GM21717 (cell line): ENCODE measurements around the gene PMEPA1.

Experiments
- ATAC-seq: cut with Tn5 transposase; IDR thresholded peaks from one replicate; pipeline ENCODE4 v1.9.1; 2021; ENCODE audit warnings: mild to moderate bottlenecking, moderate library complexity; ENCODE audit not compliant: unreplicated experiment

The PMEPA1 gene

DNA sequence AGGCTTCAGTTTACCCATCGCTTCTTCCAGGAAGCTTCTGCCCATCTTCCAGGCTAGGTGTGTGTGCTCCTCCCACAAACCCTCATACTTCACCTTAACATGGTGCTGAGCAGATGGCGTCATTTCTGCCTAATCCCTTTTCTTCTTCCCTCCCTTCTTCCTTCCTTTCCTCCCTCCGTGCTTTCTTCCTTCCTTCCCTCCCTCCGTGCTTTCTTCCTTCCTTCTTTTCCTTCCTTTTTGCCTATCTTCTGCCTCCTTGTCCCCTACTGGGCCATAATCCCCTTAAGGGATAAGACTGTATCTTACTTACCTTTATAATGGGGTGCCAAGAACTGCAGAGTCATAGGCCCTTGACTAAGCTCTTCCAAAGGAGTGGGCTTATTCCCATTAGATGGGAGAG lies 27.5 kb upstream of the PMEPA1 start:
- ATAC-seq, result no peak

DNA sequence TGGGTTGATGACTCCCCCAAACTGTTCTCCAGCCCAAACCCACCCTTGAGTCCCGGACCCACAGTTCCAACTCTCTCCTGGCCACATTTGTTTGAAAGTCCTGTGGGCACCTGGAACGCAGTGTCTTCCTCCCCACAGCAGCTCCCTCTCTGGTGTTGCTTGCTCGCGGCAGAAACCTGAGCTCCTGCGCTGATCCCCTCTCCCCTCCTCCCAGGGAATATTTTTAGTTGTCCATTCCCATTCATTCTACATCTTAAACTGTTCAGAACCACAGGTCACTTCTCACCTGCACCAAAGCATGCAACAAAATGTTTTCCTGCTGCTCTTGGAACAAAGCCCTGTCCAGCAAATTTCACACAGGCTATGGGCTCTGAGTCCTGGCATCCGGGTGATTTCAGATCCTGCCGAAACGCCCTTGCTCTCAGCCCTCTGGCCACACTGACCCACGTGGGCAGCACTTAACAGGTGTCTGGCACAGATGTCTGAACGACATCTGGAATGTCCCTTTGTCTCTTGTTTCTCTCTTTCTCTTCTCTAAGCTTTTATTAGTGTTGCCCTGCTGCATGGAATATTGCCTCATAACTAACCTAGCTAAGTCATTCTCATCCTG lies 27.0 kb upstream of the PMEPA1 start:
- no peak for ATAC-seq

DNA sequence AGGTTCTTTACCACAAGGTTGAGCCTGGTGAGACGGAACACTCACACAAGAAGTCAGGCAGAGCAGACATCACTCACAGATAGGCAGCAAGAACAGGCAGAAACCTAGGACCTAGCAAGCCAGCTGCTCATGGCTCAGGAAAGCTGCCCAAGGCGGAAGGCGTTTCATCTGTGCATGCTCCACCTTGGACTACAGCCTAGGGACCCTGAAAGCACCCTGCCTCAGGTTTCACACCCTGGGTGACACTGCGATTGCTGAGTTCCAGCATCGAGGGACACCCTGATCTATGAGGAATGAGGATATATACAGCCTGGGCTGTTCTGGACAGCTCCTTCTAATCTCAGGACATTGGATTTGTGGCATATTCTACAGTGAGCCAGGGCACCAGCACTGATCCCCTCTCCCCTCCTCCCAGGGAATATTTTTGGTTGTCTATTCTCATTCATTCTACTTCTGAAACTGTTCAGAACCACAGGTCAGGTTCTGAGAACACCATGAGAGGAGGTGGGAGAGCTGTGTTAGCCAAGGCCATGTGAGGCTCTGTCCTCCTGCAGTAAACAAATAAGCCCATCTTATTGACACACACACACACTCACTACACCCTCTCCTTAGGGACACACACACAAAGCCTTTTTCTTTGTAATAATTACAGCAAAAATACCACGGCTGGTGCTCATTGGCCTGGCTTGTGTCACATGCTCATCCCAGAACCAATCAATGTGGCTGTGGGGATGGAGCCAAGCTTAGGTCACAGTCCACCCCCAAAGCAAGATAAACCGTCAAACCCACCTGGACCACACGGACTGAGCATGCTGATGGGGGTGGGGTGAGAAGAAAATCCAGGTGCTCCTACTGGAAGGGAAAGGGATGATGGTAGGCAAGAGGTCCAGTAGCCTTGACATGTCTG lies 26.3 kb upstream of the PMEPA1 start:
- ATAC-seq, result no peak

DNA sequence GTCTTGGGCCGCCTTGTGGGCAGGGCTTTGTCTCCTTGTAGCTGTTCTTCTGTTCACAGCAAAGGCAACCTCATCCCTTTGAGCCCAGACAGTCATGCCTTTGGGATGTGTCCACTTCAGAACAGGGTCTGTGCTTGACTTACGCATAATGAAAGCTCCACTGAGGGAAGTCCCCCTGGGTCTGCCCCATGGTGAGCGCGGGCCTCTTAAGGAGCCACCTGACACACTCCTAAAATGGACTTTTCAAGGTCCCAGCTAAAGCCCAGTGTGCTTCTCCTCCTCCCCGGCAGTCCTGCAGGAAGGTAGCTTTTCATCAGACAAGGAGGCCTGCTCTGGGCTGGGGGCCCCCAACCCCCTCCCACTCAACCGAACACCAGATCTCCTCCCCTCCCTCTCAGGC lies 24.9 kb upstream of the PMEPA1 start:
- no peak for ATAC-seq

DNA sequence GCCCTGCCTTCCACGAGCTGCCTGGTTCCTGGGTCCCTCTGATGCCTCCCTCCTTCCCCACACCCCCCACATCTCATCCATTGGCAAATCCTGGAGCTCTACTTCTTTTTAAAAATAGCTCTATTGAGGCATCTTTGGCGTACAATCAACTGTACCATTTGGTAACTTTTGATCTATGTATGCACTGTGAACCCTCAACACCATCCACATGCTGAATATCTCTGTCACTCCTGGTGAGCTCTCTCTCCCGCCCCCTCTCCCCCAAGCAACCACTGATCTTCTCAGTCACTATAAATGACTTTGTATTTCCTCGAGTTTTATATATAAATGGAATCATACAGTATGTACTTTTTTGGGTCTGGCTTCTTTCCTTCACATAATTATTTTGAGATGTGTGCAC lies 22.4 kb upstream of the PMEPA1 start:
- ATAC-seq, result no peak

DNA sequence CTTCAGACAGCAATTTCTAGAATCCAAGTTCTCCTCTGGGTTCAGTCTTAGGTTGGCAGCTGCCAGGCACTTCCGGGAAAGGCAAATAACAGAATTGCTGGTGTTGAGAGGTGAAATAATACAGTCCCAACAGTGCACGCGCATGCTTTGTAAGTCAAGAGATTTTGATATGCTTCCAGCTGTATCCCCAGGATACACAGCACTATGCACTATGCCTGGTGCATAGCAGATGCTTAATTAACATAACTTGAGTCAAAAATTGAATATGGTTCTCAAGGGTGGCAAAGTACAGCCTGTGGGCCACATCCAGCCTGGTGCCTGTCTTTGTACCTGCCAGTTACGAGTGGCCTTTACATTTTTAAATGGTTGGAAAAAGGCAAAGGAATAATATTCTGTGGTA lies 18.9 kb upstream of the PMEPA1 start:
- no peak for ATAC-seq

DNA sequence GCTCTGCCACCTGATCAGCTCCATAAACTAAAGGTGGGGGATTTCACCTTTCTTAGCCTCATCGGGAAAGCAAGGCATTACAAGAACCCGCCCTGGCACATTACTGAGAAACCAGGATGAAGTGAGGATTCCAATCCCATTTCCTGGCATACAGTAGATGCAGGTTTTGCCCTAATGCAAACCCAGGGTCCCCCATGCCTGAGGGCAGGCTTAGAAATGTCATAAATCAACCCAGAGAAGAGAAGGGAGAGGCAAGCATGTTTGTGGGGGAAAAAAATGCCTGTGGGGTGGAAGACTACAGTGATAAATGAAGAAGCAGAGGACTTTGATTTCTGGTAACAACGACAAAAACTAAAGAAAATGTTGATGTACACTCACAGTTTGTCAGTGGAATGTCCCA lies 18.0 kb upstream of the PMEPA1 start:
- ATAC-seq, result no peak

DNA sequence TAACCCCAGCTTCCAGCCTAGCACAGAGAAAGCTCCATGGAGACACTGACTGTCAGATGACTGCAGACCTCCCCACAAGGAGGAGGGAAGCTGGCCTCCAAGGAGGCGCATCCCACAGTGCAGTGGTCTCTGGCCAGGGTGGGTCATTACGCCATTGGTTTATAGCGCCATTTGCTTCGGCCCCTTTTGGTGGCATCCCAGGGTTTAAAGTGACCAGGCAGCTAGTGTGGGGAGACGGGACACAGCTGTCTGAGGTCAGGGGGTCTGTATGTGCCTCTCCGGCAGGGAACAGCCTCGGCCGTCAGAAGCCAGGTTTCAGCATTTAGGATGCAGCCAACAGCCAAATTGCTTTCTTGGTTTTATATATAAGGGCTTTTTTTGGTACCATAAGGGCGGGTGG lies 15.8 kb upstream of the PMEPA1 start:
- no peak for ATAC-seq

DNA sequence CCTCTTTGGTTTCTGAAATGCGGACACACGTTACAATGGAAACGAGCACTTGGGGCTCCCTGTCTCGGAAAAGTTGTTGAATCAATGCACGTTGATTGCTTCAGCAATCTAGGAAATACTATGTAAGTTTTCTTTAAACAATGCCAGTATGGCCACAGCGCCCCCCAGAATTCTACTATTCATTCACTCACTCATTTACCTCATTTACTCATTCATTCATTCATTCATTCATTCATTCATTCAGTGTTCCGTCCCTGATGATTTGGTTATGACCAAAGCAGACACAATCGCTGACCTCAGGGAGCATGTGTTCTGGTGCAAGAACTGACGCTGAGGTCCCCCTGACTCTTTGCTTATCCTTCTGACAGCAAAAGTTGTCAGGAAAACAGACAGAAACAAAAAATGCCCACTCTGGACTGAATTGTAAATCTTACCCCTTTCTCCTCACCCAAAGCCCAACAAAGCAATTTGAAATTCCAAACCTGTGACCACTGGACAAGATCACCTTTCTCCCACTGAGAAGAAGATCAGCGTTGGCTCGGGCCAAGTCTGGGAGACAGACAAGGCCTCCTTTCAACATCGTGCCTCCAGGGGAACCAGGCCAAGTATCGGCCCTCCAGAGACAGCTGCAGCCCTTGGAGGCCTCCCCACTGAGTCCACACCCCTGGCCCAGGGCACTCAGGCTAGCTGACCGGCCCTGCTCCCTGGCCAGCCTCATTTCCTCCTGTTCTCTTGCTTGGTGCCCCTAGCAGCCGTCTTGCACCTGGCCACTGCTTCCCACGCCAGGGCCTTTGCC lies 15.0 kb upstream of the PMEPA1 start:
- ATAC-seq, result no peak

DNA sequence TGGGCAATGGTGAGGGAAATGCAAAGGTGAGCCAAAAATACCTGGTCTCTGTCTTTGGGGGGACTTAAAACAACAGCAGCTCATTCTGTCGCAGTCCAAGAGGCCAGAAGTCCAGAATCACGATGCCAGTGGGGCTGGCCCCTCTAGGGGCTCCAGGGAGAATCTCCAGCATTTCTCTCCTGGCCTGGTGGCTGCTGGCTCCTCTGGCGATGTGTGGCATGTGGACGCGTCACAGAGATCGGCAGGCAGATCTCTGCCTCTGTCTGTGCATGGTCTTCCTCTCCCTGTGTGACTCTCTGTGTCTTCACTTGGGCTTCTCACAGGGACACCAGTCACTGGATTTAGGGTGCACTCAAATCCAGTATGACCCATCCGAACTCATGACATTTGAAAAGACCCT lies 14.0 kb upstream of the PMEPA1 start:
- ATAC-seq, result no peak

DNA sequence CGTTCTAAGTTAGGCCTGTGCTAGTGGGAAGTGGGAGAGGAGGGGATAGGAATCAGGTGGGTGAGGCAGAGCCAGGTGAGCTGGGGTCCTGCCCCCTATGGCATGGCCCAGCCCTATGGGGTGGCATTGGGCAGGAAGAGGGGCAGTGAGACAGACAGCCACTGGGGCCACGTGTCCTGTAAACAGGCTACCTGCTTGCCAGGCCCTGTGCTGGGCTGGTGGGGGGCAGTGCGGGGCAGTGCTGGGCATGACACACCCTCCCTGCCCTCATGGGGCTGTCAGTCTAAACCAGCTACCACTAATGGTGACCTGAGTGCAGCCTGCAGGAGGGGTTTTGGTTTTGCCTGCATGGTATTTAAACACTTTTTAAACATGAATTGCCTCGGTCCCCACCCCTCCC lies 10.1 kb upstream of the PMEPA1 start:
- no peak for ATAC-seq

DNA sequence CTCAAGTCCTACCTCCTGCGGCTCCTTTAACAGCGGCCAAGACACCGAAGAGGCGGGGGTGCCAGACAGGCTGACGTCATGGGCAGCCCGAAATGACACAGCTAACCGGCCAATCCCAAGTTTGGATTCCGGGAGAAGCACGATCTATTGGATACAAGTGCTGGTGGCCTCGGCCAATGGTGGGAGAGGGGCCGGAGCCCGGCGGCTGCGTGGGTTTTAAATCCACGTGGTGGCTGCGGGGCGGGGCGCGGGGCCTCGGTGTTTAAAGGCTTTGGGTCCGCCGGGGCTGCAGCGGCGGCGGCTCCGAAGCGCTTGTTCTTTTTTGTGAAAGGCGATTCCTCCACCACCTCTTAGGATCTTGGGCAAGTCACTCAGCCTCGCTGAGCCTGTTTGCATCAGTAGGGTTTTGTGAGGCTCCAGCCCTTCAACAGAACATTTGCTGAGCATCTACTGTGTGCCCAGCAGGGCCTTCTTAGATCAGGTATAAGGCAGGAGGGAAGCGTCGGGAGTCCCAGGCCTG lies 8.7 kb upstream of the PMEPA1 start:
- ATAC-seq, result peak; percentile 90

DNA sequence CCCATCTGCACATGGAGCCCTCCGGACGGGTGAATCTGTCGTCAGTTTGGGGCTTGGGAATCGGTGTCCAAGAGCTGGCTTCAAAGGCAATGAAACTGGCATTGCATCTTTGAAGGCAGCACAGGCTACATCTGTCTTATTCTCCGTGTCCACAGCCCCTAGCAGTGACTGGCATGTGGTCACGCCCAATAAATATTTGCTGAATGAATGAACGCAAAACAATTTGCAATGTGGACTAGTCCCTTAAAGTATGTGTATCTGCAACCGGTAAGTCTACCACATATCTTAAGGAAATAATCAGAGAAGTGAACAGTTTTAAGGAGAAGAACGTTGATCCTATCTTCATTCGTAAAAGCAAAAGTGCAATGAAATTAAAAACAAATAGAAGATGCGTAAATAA lies 8.0 kb upstream of the PMEPA1 start:
- ATAC-seq, result no peak

DNA sequence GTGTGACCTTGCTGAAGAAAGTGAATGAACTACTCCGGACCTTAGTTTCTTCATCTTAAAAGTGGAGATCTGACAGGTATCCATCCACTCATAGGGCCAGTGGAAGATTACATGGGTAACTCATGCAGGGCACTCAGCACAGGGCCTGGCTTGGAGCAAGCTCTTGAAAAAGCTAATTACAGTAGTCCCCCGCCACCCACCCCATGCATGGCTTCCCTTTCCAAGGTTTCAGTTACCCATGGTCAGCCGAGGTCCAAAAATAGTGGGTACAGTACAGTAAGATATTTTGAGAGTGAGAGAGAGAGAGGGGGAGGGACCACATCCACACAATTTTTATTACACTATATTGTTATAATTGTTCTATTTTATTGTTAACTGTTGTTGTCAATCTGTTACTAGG lies 7.1 kb upstream of the PMEPA1 start:
- no peak for ATAC-seq

DNA sequence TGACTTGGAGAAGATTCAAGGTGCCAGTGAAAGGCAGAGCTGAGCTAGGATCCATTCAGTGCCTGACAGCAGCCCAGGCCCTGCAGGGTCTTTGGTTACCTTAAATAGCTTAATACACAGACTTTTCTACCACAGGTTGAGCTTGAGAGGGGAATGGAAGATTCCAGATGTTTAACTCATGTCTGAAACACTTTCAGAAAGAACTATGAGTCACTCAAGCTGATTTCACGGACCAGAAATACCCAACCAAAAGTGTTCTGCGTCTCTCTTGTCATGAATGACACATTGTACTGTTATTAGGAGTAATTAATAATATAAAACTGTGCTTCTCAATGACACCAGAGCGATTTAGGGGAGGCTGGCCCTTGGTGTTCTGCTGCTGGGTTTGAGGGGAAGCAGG lies 6.4 kb upstream of the PMEPA1 start:
- ATAC-seq, result no peak

DNA sequence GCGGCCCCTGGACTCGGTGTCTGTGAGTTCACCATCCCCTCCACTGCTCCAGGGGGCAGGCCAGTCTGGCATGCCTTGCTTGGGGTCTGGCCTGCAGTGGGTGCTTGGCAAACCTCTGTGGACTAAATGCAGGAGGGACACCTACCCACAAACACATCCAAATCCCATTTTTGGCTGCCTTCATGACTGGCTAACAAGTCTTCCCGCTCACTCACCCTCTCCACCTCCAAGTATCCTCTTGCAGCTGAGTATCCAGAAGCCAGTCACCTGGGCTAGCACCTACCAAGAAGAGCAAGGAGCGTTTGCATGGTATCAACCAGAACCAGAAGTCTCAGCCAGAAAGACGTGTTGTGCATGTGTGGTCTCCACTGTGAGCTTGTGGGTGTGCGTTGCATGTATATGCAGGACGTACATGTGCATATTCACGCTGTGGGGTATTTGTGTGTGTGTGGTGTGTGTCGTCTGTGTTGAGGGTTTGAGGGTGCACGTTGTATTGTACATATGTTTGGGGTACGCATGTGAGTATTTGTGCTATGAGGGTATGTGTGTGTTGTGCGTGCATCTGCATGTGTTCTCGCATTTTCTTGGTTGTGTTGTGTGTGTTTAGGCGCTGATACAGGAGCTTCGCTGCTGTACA lies 5.6 kb upstream of the PMEPA1 start:
- ATAC-seq, result no peak

DNA sequence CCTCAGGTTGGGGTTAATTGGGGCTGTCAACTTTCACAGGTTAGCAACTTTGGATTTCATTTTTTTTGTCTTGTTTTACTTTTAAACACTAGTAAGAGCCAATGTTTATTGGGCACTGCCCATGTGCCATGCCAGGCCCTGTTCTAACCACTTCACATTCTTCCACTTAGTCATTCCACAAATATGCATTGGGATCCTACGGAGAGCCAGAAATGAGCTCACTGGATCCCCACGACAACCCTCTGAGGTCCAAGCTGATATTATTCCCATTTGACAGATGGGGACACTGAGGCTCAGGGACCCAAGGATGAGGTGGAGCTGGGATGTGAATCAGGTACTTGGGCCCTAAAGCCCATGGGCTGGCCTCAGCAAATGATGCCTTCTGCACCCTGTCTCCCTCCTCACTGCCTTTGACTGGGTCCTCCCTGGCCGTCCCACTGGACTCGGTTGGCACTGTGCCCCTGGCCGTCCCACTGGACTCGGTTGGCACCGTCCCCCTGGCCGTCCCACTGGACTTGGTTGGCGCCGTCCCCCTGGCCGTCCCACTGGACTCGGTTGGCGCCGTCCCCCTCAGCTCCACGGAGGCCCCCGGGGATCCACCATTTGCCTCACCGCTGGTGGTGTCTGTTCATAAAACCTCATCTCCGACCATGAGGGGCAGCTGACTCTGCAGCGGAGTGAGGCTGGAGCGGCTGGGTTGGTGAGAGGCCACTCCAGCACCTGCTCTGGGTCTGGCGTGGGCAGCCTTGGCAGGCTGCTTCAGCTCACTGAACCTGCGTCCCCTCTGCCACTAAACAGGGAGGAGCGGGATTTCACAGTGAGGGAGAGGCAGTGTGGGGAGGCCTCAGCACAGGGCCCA lies 4.8 kb upstream of the PMEPA1 start:
- no peak for ATAC-seq

DNA sequence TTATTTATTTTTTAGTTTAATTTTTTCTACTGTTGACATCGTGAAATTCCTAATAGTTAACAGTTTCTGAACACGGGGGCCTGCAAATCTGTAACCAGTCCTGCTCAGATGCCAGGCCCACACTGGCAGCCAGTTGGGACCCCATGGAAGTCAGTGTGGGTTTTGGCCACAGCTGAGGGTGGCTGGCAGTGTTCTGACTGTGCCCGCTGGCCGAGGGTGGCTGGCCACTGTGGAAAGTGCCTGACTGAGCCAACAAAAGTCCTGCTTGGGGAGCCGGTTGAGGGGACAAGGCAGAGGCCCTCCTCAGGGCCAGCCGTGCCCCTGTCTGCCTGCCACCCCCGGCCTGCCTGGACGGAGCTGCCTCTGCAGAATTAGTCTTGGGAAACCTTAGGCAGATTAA lies 4.1 kb upstream of the PMEPA1 start:
- no peak for ATAC-seq

DNA sequence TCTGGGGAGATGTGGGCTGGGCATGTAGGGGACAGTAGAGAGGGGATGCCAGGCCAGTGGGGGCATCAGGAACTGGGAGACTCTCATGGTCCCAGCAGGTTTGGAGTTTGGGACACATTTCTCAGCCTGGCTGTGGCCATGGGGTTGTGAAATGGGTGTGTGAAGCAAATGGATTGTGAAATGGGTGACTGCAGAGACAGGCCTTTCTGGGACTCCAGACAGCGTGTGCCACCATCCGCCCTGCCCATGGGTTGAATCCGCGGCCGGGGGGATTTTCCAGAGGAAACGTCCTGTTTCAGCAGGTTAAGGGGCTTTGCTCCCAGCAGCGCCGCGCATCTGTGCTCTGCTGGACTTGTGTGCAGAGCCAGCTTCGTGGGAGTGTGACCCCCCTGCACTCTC lies 3.7 kb upstream of the PMEPA1 start:
- ATAC-seq, result no peak

DNA sequence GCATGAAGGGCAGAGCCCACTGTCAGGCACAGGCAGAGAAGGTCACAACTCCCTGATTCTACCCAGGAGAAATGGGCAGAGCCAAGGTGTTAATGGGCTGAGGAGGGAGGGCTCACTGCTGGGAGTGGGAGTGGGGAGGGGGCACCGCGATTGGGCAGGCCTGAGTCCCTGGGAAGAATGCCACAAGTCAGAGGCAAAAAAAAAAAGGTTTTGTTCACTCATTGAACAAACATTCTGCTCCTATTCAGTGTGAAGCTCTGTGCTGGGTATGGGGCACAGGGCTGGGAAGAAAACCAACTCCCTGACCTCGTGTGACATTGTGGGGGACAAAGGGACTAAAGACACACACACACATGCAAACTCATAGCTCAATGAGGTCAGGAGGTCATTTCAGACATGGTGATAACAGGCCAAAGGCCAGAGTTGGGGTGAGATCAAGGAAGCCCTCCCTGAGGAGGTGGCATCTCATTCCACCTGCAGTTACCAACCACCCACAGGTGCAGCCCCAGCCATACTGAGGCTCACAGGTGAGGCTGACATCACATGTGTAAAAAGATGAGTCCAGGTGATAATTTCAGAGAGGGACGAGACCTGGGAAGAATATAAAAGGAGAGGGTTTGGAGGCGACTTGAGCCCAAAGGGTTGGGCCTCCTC lies 3.2 kb upstream of the PMEPA1 start:
- no peak for ATAC-seq
